Activated naive CD4-positive, alpha-beta T cell treated with anti-CD3 and anti-CD28 coated beads for 36 hours (primary cell): ENCODE data around the gene PGAM2. TPM values are rescaled to one million over a fixed set of nuclear protein-coding genes. Genes with fewer than 3 reads are reported as not detected.

Source experiments
- CTCF ChIA-PET: fragments of 350-600 bp; sonication (Branson Sonifier 250); formaldehyde crosslinking; loops from one replicate; lab custom pipeline; 2021; ENCODE audit warnings: antibody characterized with exemption; lab: Charles Lee
- DNase-seq: peaks from one replicate; pipeline ENCODE4 v3.0.0-alpha.2; 2020
- H3K27ac Mint-ChIP-seq: one replicate; pipeline ENCODE4 v1.8.0; 2021; ENCODE audit warnings: mild to moderate bottlenecking, mixed read lengths
- H3K27me3 Mint-ChIP-seq: one replicate; pipeline ENCODE4 v1.8.0; 2021; ENCODE audit warnings: low read depth, mixed read lengths
- H3K36me3 Mint-ChIP-seq: one replicate; pipeline ENCODE4 v1.8.0; 2021; ENCODE audit warnings: low read depth, mixed read lengths
- H3K4me1 Mint-ChIP-seq: one replicate; pipeline ENCODE4 v1.8.0; 2021; ENCODE audit warnings: low read depth, mixed read lengths
- H3K4me3 Mint-ChIP-seq: one replicate; pipeline ENCODE4 v1.8.0; 2021; ENCODE audit warnings: mild to moderate bottlenecking, moderate library complexity, mixed read lengths
- H3K9me3 Mint-ChIP-seq: one replicate; pipeline ENCODE4 v1.8.0; 2021; ENCODE audit warnings: mixed read lengths
- intact Hi-C: fragments of 100-400 bp; cut with micrococcal nuclease; formaldehyde crosslinking; loops from one replicate; pipeline ENCODE4 v1.15.1; 2023
- total RNA-seq, 2 experiments: library from RNA; stranded (reverse); gene quantifications; one replicate each; pipeline ENCODE4 v1.2.3, GENCODE V29; 2021

Gene PGAM2
- total RNA-seq: under 1 TPM in 1 of 2 experiments, not detected in 1; 0.24 TPM

GRCh38 chr7:44065431-44066110, at the start of gene PGAM2:
TSS of gene PGAM2 (minus strand) at chr7:44065567. CDS start at chr7:44065529, 38 bp downstream.
- Mint-ChIP-seq H3K36me3 (peaks cover 5% of the 10 kb centered on the region), H3K27ac (no peak within 1 kb of the TSS), H3K9me3 (no peaks in the 10 kb centered on the region), H3K27me3 (no peaks in the 10 kb centered on the region), H3K4me1 (peaks cover 22% of the 10 kb centered on the region), H3K4me3 (no peak within 1 kb of the TSS)
- DNase-seq: no peak
- intact Hi-C loops: no loop called here
- CTCF ChIA-PET: interaction anchor here (1.1 to 1.4 kb wide), 2 partner anchors 15 to 18 kb away, joined by 4 read pairs; no protein-coding TSS in a partner anchor

- peak overlapping the region; percentile 46 for H3K27ac Mint-ChIP-seq
- DNase-seq: no peak
- H3K4me1 Mint-ChIP-seq: peaks cover 12% of the 10 kb centered on the region
- no peaks in the 10 kb centered on the region for H3K27me3 Mint-ChIP-seq
- H3K9me3 Mint-ChIP-seq: no peaks in the 10 kb centered on the region
- no peak overlapping the region for H3K4me3 Mint-ChIP-seq
- CTCF ChIA-PET: no interaction called here
- intact Hi-C loops: no loop called here
- peaks cover 30% of the 10 kb centered on the region for H3K36me3 Mint-ChIP-seq
Measured at GRCh38 chr7:44114586-44115310, 49.4 kb upstream of the PGAM2 start.

DNA sequence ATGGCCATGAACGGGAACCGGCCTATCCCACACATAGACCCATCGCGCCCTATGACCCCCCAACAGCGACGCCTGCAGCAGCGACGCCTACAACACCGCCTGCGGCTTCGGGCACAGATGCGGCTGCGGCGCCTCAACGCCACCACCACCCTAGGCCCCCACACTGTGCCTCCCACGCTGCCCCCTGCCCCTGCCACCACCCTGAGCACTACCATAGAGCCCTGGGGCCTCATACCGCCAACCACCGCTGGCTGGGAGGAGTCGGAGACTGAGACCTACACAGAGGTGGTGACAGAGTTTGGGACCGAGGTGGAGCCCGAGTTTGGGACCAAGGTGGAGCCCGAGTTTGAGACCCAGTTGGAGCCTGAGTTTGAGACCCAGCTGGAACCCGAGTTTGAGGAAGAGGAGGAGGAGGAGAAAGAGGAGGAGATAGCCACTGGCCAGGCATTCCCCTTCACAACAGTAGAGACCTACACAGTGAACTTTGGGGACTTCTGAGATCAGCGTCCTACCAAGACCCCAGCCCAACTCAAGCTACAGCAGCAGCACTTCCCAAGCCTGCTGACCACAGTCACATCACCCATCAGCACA, 48.5 kb upstream of the PGAM2 start:
- Mint-ChIP-seq H3K27ac (no peak overlapping the region), H3K36me3 (peaks cover 25% of the 10 kb centered on the region), H3K9me3 (no peaks in the 10 kb centered on the region), H3K4me1 (peaks cover 4% of the 10 kb centered on the region), H3K4me3 (no peak overlapping the region), H3K27me3 (no peaks in the 10 kb centered on the region)
- CTCF ChIA-PET: no interaction called here
- no peak for DNase-seq
- intact Hi-C loops: no loop called here

- Mint-ChIP-seq H3K4me1 (peaks cover 3% of the 10 kb centered on the region), H3K4me3 (no peak overlapping the region), H3K27ac (no peak overlapping the region), H3K9me3 (no peaks in the 10 kb centered on the region), H3K27me3 (no peaks in the 10 kb centered on the region), H3K36me3 (peaks cover 22% of the 10 kb centered on the region)
- no peak for DNase-seq
- intact Hi-C loops: no loop called here
- CTCF ChIA-PET: interaction anchor here (0.6 kb wide), 1 partner anchor 422 kb away, joined by 3 read pairs; no protein-coding TSS in a partner anchor
Measured at GRCh38 chr7:44112997-44113763, 47.8 kb upstream of the PGAM2 start.

DNA sequence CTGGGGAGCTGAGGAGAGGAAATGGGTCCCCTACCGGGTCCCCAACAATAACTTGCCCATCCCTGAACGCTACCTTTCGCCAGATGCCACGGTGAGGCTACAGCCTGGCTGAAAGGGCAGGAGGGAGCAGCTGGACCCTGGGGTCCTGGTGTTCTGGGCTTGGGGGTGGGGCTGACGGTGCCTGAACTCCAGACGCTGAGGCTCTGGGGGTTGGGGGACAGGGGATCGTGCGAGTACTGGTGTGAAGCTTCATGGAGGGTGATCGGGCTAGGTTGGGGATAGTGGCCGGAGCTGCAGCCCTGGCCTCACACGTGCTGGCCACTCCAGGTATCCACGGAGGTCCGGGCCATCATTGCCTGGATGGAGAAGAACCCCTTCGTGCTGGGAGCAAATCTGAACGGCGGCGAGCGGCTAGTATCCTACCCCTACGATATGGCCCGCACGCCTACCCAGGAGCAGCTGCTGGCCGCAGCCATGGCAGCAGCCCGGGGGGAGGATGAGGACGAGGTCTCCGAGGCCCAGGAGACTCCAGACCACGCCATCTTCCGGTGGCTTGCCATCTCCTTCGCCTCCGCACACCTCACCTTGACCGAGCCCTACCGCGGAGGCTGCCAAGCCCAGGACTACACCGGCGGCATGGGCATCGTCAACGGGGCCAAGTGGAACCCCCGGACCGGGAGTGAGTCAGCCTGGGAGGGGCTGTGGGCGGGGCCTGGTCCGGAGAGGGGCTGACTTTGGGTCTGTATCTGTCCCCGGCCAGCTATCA, 47.0 kb upstream of the PGAM2 start:
- Mint-ChIP-seq H3K27ac (no peak overlapping the region), H3K27me3 (no peaks in the 10 kb centered on the region), H3K36me3 (peaks cover 18% of the 10 kb centered on the region), H3K4me3 (no peak overlapping the region), H3K9me3 (no peaks in the 10 kb centered on the region), H3K4me1 (no peaks in the 10 kb centered on the region)
- CTCF ChIA-PET: interaction anchor here (0.6 kb wide), 1 partner anchor 422 kb away, joined by 3 read pairs; no protein-coding TSS in a partner anchor
- no peak for DNase-seq
- intact Hi-C loops: no loop called here

DNA sequence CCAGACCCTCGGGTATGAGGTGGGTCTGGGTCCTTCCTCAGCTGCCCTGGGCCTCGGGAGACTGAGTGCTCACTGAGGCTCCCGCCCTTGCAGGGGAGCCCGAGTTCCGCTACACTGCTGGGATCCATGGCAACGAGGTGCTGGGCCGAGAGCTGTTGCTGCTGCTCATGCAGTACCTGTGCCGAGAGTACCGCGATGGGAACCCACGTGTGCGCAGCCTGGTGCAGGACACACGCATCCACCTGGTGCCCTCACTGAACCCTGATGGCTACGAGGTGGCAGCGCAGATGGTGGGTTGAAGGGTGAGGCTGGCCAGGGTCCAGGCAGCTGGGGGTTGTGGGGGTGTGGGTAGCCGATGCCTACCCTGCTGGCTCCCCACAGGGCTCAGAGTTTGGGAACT, 46.4 kb upstream of the PGAM2 start:
- CTCF ChIA-PET: no interaction called here
- no peaks in the 10 kb centered on the region for H3K27me3 Mint-ChIP-seq

GRCh38 chr7:44110719-44111635, 45.6 kb upstream of the PGAM2 start:
- Mint-ChIP-seq H3K4me3 (no peak overlapping the region), H3K27ac (no peak overlapping the region), H3K4me1 (peaks cover 5% of the 10 kb centered on the region), H3K36me3 (peaks cover 18% of the 10 kb centered on the region), H3K9me3 (no peaks in the 10 kb centered on the region), H3K27me3 (no peaks in the 10 kb centered on the region)
- CTCF ChIA-PET: no interaction called here
- intact Hi-C loops: no loop called here
- DNase-seq: no peak

More for the DNA sequence above, 46.4 kb upstream of the PGAM2 start:
- Mint-ChIP-seq H3K9me3 (no peaks in the 10 kb centered on the region), H3K4me3 (no peak overlapping the region), H3K36me3 (peaks cover 18% of the 10 kb centered on the region), H3K27ac (no peak overlapping the region), H3K4me1 (no peaks in the 10 kb centered on the region)
- intact Hi-C loops: no loop called here
- DNase-seq: no peak

DNA sequence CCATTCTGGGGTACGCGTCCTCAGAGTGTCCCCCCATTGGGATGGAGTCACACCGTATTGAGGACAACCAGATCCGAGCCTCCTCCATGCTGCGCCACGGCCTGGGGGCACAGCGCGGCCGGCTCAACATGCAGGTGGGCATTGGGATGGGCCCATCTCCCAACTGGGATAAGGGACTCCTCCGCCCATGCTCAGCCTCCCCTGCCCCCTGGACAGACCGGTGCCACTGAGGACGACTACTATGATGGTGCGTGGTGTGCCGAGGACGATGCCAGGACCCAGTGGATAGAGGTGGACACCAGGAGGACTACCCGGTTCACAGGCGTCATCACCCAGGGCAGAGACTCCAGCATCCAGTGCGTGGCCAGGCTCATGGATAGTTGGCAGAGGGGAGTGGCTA, 44.6 kb upstream of the PGAM2 start:
- Mint-ChIP-seq H3K27ac (no peak overlapping the region), H3K4me1 (peaks cover 14% of the 10 kb centered on the region), H3K9me3 (no peaks in the 10 kb centered on the region), H3K36me3 (peaks cover 18% of the 10 kb centered on the region), H3K27me3 (no peaks in the 10 kb centered on the region), H3K4me3 (no peak overlapping the region)
- DNase-seq: no peak
- CTCF ChIA-PET: interaction anchor here (0.7 kb wide), 1 partner anchor 11 kb away, joined by 4 read pairs; no protein-coding TSS in a partner anchor
- intact Hi-C loops: no loop called here

GRCh38 chr7:44108768-44109750, 43.7 kb upstream of the PGAM2 start:
- H3K4me1 Mint-ChIP-seq: peaks cover 14% of the 10 kb centered on the region
- CTCF ChIA-PET: interaction anchor here (0.7 kb wide), 1 partner anchor 11 kb away, joined by 4 read pairs; no protein-coding TSS in a partner anchor
- no peak overlapping the region for H3K27ac Mint-ChIP-seq

More at GRCh38 chr7:44108768-44109750, 43.7 kb upstream of the PGAM2 start:
- no peaks in the 10 kb centered on the region for H3K9me3 Mint-ChIP-seq
- DNase-seq: no peak
- H3K36me3 Mint-ChIP-seq: peaks cover 14% of the 10 kb centered on the region
- H3K4me3 Mint-ChIP-seq: no peak overlapping the region
- no peaks in the 10 kb centered on the region for H3K27me3 Mint-ChIP-seq
- intact Hi-C loops: no loop called here
